Omental fat pad (tissue), 4 donors: ENCODE results near the gene CCR1. TPM values are rescaled to one million over a fixed set of nuclear protein-coding genes. Genes with fewer than 3 reads are reported as not detected.

Source experiments
- ATAC-seq: fragments of 150-250 bp; one replicate; pipeline ENCODE4 v1.9.1; 2016; ENCODE audit warnings: mild to moderate bottlenecking, moderate library complexity; ENCODE audit not compliant: low FRiP score
- DNase-seq: peaks from one replicate; pipeline ENCODE4 v3.0.0-alpha.2; 2019; ENCODE audit warnings: low spot score
- total RNA-seq, 4 donors: library from RNA; depleted of rRNA; stranded (reverse); fragments of >200 nt; gene quantifications; one replicate each; pipeline ENCODE4 v1.1.0, GENCODE V29; 2016
- TF ChIP-seq, protein P1 (sequence below), 3 donors: fragments of 450-650 bp; IDR thresholded peaks; one replicate each; pipeline ENCODE4 v1.5.1; 2016 to 2017; ENCODE audit warnings: antibody characterized with exemption in 3 of 3, mild to moderate bottlenecking in 3 of 3, moderate library complexity in 2 of 3

CCR1 gene
- total RNA-seq, 4 donors from 2014 or later: 12.9 to 88.6 (median 25.1) TPM

DNA sequence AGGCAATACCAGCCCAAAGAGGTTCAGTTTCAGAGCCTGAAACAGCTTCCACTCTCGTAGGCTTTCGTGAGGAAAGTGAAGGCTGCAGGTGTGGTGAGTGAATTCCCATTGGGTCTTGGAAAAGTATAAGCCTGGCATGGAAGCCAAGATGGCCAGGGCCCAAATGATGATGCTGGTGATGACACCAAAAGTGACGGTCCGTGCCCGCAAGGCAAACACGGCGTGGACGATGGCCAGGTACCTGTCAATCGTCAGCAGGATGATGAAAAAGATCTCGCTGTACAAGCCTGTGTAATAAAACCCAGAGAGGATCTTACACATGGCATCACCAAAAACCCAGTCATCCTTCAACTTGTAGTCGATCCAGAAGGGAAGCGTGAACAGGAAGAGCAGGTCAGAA is 4.4 kb downstream of the CCR1 start:
- ATAC-seq: no peak
- TF ChIP-seq, protein P1, sequence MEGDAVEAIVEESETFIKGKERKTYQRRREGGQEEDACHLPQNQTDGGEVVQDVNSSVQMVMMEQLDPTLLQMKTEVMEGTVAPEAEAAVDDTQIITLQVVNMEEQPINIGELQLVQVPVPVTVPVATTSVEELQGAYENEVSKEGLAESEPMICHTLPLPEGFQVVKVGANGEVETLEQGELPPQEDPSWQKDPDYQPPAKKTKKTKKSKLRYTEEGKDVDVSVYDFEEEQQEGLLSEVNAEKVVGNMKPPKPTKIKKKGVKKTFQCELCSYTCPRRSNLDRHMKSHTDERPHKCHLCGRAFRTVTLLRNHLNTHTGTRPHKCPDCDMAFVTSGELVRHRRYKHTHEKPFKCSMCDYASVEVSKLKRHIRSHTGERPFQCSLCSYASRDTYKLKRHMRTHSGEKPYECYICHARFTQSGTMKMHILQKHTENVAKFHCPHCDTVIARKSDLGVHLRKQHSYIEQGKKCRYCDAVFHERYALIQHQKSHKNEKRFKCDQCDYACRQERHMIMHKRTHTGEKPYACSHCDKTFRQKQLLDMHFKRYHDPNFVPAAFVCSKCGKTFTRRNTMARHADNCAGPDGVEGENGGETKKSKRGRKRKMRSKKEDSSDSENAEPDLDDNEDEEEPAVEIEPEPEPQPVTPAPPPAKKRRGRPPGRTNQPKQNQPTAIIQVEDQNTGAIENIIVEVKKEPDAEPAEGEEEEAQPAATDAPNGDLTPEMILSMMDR (IDR thresholded peaks at IDR 0.05): no peak
- DNase-seq: no peak

DNA sequence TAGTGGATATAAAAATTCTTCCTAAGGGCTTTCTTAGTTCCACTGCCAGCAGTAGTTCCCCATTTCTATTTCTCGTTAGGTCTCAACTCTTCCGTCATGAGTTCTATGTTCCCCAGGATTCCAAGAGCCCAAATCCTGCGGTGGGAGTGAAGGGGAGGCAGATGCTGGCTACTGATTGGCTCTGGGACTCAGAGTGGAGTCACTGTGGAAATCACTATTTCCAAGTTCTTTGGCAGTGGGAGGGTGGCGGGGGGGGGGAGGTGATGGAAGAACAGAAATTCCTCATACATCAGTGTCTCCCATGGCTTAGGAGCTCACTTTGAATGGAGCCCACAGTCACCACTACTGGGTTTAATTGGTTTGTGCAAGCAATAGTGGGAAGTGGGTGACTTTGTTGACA is 5.6 kb downstream of the CCR1 start:
- no peak for ATAC-seq
- DNase-seq: no peak
- TF ChIP-seq, protein P1 (IDR thresholded peaks at IDR 0.05): no peak

DNA sequence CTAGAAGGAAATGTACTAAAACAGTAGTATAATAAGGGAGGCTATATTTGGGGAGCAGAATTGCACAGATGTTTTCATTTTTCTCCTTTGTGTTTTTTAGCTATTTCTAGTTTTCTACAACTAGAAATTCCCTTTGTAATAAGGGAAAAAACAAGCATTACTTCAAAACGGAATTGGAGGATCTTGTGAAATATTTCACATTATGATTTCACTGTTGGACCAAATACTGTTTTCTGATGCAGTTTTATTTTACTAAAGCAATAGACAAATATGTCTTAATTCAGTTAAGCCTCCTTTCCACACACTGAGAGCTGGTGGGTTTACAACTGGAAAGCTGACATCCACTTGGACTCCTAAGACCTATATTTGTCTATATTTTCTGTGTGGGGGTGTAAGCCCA is 7.3 kb downstream of the CCR1 start:
- ATAC-seq (no peak), DNase-seq (no peak)
- TF ChIP-seq, protein P1 (IDR thresholded peaks at IDR 0.05): no peak

DNA sequence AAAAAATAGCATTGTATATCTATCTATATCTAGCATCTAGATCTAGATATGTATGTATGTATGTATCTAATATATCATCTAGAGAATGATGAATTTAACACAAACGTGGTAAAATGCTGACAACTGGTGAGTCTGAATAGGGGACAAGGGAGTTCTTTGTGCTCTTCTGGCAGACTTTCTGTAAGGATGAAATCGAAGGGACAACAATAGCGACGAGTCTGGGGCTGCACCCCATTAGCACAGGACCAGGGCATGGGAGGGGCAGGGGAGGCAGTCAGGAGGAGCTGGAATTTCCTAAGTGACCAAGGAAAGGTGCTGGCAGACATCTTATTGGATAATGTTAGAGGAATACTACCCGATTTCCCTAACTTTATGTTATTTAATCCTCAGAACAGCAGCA is 7.9 kb downstream of the CCR1 start:
- ATAC-seq: no peak
- no peak for DNase-seq
- TF ChIP-seq, protein P1 (IDR thresholded peaks at IDR 0.05): no peak

DNA sequence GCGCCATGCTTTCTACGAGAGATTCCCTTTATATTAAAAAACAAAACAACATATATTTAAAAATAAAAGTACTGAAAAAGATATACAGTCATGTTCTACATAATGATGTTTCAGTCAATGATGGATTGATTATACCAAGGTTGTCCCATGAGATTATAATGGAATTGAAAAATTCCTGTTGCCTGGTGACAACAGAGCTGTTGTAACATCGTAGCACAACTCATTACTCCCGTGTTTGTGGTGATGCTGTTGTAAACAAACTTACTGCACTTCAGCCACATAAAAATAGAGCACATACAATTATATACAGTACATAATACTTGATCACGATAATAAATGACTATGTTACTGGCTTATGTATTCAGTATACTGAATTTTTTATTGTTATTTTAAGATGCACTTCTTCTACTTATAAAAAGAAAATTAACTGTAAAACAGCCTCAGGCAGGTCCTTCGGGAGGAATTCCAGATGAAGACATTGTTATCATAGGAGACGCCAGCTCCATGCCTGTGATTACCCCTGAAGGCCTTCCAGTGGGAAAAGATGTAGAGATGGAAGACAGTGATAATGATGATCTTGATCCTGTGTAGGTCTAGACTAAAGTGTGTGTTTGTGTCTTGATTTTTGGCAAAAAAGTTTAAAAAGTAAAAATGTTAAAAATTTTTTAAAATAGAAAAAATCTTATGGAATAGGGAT is 11.7 kb downstream of the CCR1 start:
- DNase-seq (no peak), ATAC-seq (no peak)
- TF ChIP-seq, protein P1 (IDR thresholded peaks at IDR 0.05): no peak

DNA sequence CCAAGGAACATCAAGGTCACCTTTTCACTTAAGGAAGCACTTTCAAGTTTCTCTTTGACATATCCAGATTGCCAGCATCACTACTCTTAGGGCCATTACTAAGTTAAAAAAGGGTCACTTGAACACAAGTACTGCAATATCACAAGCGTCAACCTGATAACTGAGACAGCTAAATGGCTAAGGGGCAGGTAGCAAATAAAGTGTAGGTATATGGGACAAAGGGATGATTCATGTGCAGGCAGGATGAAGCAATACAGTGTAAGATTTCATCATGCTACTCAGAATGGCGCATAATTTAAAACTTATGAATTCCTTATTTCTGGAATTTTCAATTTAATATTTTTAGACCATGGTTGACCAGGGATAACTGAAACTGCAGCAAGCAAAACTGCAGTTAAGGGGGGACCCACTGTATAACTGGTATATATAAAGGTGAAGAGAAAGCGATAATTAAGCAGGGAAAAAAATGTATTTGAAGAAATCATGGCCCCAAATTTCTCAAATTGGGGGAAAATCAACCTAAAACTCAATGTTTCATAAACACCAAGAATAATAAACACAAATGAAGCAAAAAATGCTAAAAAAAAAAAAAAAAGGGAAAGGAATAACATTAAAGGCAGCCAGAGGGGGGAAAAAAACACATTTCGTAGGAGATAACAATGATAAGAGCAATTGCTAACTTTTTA is 13.1 kb downstream of the CCR1 start:
- TF ChIP-seq, protein P1 (IDR thresholded peaks at IDR 0.05): no peak
- ATAC-seq: no peak

DNA sequence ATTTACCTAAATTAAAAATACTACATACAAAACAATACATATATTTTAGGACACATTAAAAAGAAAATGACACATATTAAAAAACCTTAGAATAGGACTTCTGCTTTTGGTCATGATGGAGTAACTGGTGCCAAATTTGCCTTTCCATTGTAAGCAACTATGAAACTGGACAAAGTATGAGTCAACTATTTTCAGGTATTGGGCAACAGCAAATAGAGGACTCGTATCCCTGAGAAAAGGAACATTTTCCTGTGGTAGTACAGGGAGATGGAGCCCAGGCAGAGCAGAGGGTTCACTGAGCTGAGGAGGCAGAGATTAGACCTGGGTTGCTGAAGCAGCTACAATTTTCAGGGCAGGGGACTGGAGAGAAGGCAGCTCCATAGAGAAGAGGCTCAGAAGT is 14.7 kb downstream of the CCR1 start:
- DNase-seq (no peak), ATAC-seq (no peak)
- TF ChIP-seq, protein P1 (IDR thresholded peaks at IDR 0.05): no peak

More for the DNA sequence above, 13.1 kb downstream of the CCR1 start:
- no peak for DNase-seq
